Adrenal gland (tissue), 12 donors: ENCODE measurements around the gene CCDC167. TPM values are rescaled to one million over a fixed set of nuclear protein-coding genes. Genes with fewer than 3 reads are reported as not detected.

Experiments
- DNase-seq, 7 donors: peaks; one replicate each; pipeline ENCODE4 v3.0.0-alpha.2; 2019 to 2020
- H3K27ac ChIP-seq, 5 donors: fragments of 200-600 bp; sonication (generic) in 4 of 5; 1 replicate in 3 of 5; 2 replicates in 2 of 5; pipeline versions ENCODE4 v1.5.1 to v1.8.0; 2016 to 2020; ENCODE audit warnings: mild to moderate bottlenecking in 1 of 5
- H3K27me3 ChIP-seq: fragments of 200-600 bp; 2 replicates; pipeline ENCODE4 v1.8.0; 2021
- H3K36me3 ChIP-seq, 2 donors: fragments of 200-600 bp; replicated peaks in 1 of 2; 1 replicate in 1 of 2; 2 replicates in 1 of 2; pipeline versions ENCODE4 v1.5.1 to v1.8.0; 2018 to 2022
- H3K4me1 ChIP-seq, 2 donors: fragments of 200-600 bp; replicated peaks in 1 of 2; 1 replicate in 1 of 2; 2 replicates in 1 of 2; pipeline versions ENCODE4 v1.5.1 to v1.8.0; 2018 to 2021
- H3K4me3 ChIP-seq, 4 donors: fragments of 200-600 bp; sonication (generic) in 3 of 4; one replicate each; pipeline ENCODE4 v1.5.1; 2016 to 2018
- H3K9me3 ChIP-seq, 3 donors: fragments of 200-600 bp; sonication (generic) in 1 of 3; replicated peaks in 1 of 3; 1 replicate in 2 of 3; 2 replicates in 1 of 3; pipeline versions ENCODE4 v1.5.1 to v1.8.0; 2016 to 2021
- POLR2A ChIP-seq, 2 donors: fragments of 450-650 bp; IDR thresholded peaks; one replicate each; pipeline ENCODE4 v1.6.1; 2017; ENCODE audit warnings: antibody characterized with exemption in 2 of 2, mild to moderate bottlenecking in 2 of 2, moderate library complexity in 1 of 2
- WGBS, 4 donors: extraction: QIAGEN DNeasy Blood & Tissue Kit in 2 of 4; methylation state at CpG; one replicate each; pipeline versions ENCODE4 v1.1.5 to v1.1.7; 2013 to 2017; 5-methylcytosine and 5-hydroxymethylcytosine counted together
- intact Hi-C, 2 donors: fragments of 100-400 bp; cut with DNase I; formaldehyde crosslinking; loops; one replicate each; pipeline versions ENCODE4 v1.14.1 to v1.15.0; 2022 to 2023
- polyA plus RNA-seq, 3 donors: library from polyadenylated mRNA; stranded (reverse); fragments of 200-250 nt in 2 of 3; fragments of 350-450 nt in 1 of 3; fragmentation: Illumina TruSeq in 1 of 3; extraction: RNeasy Lipid Tissue Mini Kit (QIAGEN cat#74804) in 1 of 3; gene quantifications; one replicate each; pipeline ENCODE4 v1.2.3, GENCODE V29; 2013 to 2014
- total RNA-seq, 9 donors: library from RNA; depleted of rRNA in 4 of 9; stranded (reverse); fragments of >200 nt in 4 of 9; fragments of 120-200 nt in 1 of 9; fragmentation: NEBNext Ultra II Directional in 1 of 9; extraction: Animal tissue kit (Norgen Biotek cat#: 25700) in 1 of 9; gene quantifications; one replicate each; pipeline versions ENCODE4 v1.1.0 to v1.2.4, GENCODE V29; 2013 to 2023
- TF ChIP-seq, protein P1 (sequence below), 6 experiments: fragments of 450-650 bp in 4 of 6; fragments of 200-600 bp in 2 of 6; sonication (generic) in 1 of 6; IDR thresholded peaks; 1 replicate in 5 of 6; 2 replicates in 1 of 6; pipeline versions ENCODE4 v1.5.1 to v1.8.0; 2016 to 2021; ENCODE audit warnings: antibody characterized with exemption in 6 of 6, mild to moderate bottlenecking in 2 of 6, moderate library complexity in 1 of 6
- donor health status: healthy with polysubstance abuse.
- donor health status: Bipolar disorder and iron deficiency.
- donor health status: DM: yes; HTN: yes; CAD: no.
- donor health status: DM: no; HTN: no; CAD: no.
- donor health status: DM: no; HTN: no; CAD: no.
- donor health status: DM: yes; HTN: yes; CAD: no.

Gene CCDC167
- total and polyA plus RNA-seq, 12 donors = 14.4 to 69.2 (median 20.9) TPM

DNA sequence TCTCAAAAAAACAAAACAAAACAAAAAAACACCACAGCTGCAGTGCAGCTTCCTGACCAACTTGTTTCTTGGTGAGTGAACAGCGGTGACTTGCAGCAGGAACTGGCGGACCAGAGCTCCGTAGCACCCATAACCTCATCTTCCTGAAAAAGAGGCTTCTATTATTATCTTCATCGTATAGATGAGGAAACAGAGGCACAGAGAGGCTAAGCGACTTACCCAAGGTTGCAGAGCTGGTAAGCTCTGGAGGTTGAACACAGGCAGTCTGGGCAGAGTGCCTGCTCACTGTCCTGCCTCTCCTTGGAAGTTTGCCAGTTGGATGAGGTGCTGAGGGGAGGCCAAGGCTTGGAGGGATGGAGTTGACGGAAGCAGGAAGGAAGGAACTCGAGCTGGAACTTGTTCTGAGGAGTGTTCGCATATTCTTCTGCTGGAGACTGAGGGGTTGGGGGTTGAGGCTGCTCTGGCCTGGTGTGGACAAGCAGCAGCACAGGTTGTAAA lies 47.9 kb upstream of the CCDC167 start:
- Histone ChIP-seq H3K4me3 (no peak overlapping the region), H3K27me3 (no peaks in the 10 kb centered on the region), H3K9me3 (no peaks in the 10 kb centered on the region), H3K36me3 (no peaks in the 10 kb centered on the region), H3K27ac (no peak overlapping the region), H3K4me1 (peaks cover 0 to 5% of the 10 kb centered on the region in 2 donors)
- peak; percentile 47 to 69 (median 62) for DNase-seq
- intact Hi-C loops = no loop called here
- TF ChIP-seq, protein P1, sequence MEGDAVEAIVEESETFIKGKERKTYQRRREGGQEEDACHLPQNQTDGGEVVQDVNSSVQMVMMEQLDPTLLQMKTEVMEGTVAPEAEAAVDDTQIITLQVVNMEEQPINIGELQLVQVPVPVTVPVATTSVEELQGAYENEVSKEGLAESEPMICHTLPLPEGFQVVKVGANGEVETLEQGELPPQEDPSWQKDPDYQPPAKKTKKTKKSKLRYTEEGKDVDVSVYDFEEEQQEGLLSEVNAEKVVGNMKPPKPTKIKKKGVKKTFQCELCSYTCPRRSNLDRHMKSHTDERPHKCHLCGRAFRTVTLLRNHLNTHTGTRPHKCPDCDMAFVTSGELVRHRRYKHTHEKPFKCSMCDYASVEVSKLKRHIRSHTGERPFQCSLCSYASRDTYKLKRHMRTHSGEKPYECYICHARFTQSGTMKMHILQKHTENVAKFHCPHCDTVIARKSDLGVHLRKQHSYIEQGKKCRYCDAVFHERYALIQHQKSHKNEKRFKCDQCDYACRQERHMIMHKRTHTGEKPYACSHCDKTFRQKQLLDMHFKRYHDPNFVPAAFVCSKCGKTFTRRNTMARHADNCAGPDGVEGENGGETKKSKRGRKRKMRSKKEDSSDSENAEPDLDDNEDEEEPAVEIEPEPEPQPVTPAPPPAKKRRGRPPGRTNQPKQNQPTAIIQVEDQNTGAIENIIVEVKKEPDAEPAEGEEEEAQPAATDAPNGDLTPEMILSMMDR (IDR thresholded peaks at IDR 0.05) = no peak
- TF ChIP-seq POLR2A (IDR thresholded peaks at IDR 0.05) = no peak
- WGBS, 4 donors = 33 to 39% (median 35%) methylated on average over 8 of the region's 8 CpGs

DNA sequence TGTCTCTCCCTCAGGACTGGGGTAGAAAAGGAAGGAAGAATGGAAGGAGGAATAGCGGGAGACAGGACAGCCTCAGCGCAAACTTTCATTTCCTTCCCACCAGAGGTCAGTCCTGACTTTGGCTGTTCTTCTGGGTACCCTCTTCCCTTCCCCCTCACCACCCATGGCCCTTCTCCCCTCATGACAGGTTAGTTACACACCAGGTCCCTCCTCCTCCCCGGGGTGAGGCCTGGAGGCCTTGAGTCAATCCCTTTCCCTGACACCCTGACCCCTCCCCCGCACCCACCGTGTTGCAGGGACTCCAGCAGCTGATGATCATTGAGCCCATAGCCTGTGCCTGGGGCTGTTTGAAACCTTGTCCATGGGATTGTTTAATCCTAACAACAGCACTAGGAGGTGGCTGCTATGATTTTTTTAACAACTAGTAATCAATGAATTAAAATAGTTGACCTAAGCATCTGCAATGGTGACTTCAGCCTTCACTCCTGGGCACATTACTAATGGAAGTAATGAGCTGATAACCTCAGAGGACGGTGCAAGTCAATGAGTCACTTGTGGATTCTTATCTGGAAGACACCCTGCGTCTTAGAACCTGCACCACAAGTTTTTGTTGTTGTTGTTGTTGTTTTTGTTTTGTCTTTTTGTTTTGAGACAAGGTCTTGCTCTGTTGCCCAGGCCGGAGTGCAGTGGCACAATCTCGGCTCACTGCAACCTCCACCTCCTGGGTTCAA lies 46.6 kb upstream of the CCDC167 start:
- Histone ChIP-seq H3K27ac (no peak overlapping the region), H3K4me1 (peaks cover 0 to 5% of the 10 kb centered on the region in 2 donors), H3K36me3 (no peaks in the 10 kb centered on the region), H3K9me3 (no peaks in the 10 kb centered on the region), H3K27me3 (no peaks in the 10 kb centered on the region), H3K4me3 (no peak overlapping the region)
- no peak for DNase-seq
- intact Hi-C loops = no loop called here
- WGBS, 4 donors = 70 to 82% (median 77%) methylated on average over 9 of the region's 9 CpGs
- TF ChIP-seq, protein P1 (IDR thresholded peaks at IDR 0.05) = no peak
- TF ChIP-seq POLR2A (IDR thresholded peaks at IDR 0.05) = no peak

DNA sequence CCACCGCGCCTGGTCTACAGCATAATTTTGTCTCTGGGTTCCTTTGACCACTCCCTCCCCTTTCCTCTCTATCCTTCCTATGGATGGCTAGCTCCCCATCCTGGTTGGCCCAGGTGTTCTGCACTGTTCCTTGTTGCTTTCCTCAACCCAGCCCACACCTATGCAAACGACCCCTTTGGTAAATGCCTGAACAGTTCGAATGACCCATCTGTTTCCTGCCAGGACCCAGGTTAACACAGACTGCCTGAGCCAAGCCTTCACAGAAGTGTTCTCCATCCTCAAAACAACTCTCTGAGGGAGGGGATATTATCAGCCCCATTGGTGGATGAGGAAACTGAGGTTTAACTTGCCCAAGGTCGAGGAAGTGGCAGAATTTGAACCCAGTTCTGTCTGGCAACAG lies 44.8 kb upstream of the CCDC167 start:
- DNase-seq = no peak
- H3K27me3 ChIP-seq = no peaks in the 10 kb centered on the region
- intact Hi-C loops = no loop called here
- no peaks in the 10 kb centered on the region for H3K9me3 ChIP-seq
- no peak overlapping the region for H3K27ac ChIP-seq
- no peaks in the 10 kb centered on the region for H3K36me3 ChIP-seq
- WGBS, 4 donors = 77 to 85% (median 80%) methylated on average over 5 of the region's 5 CpGs
- peaks cover 0 to 5% of the 10 kb centered on the region in 2 donors for H3K4me1 ChIP-seq
- TF ChIP-seq, protein P1 (IDR thresholded peaks at IDR 0.05) = no peak
- TF ChIP-seq POLR2A (IDR thresholded peaks at IDR 0.05) = no peak
- H3K4me3 ChIP-seq = no peak overlapping the region

DNA sequence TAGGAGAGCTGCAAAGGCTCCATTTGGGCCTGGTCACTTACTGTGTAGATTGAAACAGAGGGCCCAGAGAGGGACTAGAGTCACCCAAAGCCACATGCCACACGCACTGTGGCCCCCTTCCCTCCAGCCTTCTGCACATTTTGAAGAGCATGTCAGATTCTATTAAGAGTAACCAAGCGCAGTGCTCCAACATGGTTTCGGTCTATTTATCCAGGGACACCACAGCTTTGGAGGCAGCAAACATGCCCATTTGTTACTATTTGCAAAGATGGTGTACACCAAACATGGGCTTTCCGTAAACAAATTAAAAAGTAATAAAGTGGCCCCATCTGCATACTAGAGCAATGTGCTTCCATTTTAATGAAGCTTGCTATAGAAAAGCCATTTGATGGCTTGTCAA lies 43.7 kb upstream of the CCDC167 start:
- intact Hi-C loops = no loop called here
- no peaks in the 10 kb centered on the region for H3K36me3 ChIP-seq
- no peak for DNase-seq
- H3K9me3 ChIP-seq = no peaks in the 10 kb centered on the region
- H3K4me3 ChIP-seq = no peak overlapping the region
- no peak overlapping the region for H3K27ac ChIP-seq
- no peak for TF ChIP-seq POLR2A (IDR thresholded peaks at IDR 0.05)
- TF ChIP-seq, protein P1 (IDR thresholded peaks at IDR 0.05) = no peak
- 71 to 92% (median 82%) methylated on average over 4 of the region's 4 CpGs for WGBS, 4 donors
- H3K4me1 ChIP-seq = peaks cover 0 to 5% of the 10 kb centered on the region in 2 donors
- H3K27me3 ChIP-seq = no peaks in the 10 kb centered on the region
